ENCODE measurements around the gene SPEM2.

The SPEM2 gene

DNA sequence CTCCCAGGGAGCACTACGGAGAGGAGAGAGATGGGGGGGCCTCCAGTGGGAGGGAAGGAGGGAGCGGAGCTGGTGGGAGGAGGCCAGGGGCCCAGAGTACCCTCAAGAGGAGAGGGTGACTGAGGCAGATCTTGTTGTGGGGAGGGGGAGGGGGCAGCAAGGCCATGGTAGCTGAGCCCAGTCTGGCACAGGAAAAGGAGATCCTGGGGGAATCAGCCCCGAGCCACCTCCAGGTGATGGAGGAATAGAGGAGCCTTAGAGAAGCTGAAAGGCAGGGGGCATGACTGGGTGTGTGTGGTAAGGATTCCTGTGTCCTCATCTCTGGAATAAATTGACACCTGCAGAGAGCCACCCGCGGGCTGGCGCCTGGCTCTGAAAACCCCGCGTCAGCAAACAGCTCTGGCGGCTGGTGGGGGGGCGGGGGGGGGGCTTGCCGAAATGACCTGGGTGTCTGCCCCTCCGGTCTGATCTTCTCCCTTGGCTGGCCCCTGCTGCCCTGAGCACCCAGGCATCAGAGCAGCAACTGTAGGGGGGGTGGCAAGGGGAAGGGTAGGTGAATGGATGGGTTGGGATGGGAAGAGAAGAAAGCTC lies 19.1 kb upstream of the SPEM2 start:
- H3K27ac Mint-ChIP-seq = peak overlapping the region; percentile 37
- TF ChIP-seq, protein P1, sequence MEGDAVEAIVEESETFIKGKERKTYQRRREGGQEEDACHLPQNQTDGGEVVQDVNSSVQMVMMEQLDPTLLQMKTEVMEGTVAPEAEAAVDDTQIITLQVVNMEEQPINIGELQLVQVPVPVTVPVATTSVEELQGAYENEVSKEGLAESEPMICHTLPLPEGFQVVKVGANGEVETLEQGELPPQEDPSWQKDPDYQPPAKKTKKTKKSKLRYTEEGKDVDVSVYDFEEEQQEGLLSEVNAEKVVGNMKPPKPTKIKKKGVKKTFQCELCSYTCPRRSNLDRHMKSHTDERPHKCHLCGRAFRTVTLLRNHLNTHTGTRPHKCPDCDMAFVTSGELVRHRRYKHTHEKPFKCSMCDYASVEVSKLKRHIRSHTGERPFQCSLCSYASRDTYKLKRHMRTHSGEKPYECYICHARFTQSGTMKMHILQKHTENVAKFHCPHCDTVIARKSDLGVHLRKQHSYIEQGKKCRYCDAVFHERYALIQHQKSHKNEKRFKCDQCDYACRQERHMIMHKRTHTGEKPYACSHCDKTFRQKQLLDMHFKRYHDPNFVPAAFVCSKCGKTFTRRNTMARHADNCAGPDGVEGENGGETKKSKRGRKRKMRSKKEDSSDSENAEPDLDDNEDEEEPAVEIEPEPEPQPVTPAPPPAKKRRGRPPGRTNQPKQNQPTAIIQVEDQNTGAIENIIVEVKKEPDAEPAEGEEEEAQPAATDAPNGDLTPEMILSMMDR (IDR thresholded peaks at IDR 0.05) = no peak
- H3K9me3 Mint-ChIP-seq = no peaks in the 10 kb centered on the region
- peak overlapping the region; percentile 94 for H3K4me3 Mint-ChIP-seq
- H3K27me3 Mint-ChIP-seq (ENCODE audit: low read depth, poor library complexity) = peaks cover 2% of the 10 kb centered on the region
- DNase-seq = no peak
- peaks cover 24% of the 10 kb centered on the region for H3K36me3 Mint-ChIP-seq (ENCODE audit: low read depth)
- H3K4me1 Mint-ChIP-seq = peaks cover 42% of the 10 kb centered on the region

- H3K36me3 Mint-ChIP-seq (ENCODE audit: low read depth) = peaks cover 20% of the 10 kb centered on the region
- DNase-seq = no peak
- peak overlapping the region; percentile 48 for H3K4me3 Mint-ChIP-seq
- H3K27me3 Mint-ChIP-seq (ENCODE audit: low read depth, poor library complexity) = peaks cover 2% of the 10 kb centered on the region
- H3K9me3 Mint-ChIP-seq = no peaks in the 10 kb centered on the region
- TF ChIP-seq, protein P1 (IDR thresholded peaks at IDR 0.05) = no peak
- H3K4me1 Mint-ChIP-seq = peaks cover 39% of the 10 kb centered on the region
- no peak overlapping the region for H3K27ac Mint-ChIP-seq
Observed at GRCh38 chr17:7407082-7407481, 18.3 kb upstream of the SPEM2 start.

DNA sequence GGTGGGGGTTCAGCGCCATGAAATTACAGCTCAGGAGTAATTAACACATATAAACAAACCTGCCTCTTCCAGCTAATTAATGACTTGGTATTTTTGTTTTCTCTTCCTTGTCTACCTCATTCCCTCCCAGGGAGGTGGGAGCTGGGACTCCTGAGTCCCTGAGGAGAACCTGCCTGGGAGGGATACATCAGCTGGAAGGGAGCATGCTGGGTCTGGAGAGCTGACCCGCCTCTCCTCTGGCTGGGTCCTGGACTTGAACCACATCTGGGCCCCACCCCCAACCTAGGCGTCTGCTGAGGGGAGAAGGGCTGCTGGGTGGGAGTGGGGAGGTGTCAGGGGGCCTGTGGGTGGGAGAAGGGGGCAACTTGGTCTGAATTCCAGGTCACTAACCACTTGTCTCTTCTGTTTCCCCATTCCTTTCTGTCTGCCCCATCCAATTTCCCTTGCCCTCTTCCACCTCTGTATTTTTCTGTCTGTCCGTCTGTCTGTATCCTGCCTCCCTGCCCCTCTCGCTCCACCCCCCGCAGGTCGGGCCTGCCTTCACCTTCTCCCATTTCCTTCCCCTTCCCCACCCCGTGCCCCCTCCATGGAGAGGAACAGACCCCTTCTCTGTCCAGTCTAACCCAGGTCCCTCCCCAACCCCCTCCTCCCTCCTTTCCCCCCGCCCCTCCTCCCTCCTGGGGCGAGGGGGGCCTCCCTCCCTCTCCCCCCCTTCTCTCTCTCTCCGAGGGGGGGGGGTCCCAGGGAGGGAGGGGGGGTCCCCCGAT lies 17.7 kb upstream of the SPEM2 start, which contains the start of gene NLGN2:
TSS of gene NLGN2 (plus strand) at position 361 of the 767 bp plus-strand sequence. CDS start 411 bp downstream, outside the sequence.
- no peak within 1 kb of the TSS for H3K27ac Mint-ChIP-seq
- peaks cover 43% of the 10 kb centered on the region for H3K4me1 Mint-ChIP-seq
- H3K36me3 Mint-ChIP-seq (ENCODE audit: low read depth) = peaks cover 23% of the 10 kb centered on the region
- TF ChIP-seq, protein P1 (IDR thresholded peaks at IDR 0.05) = no peak
- peak within 1 kb of the TSS; percentile 48 for H3K4me3 Mint-ChIP-seq
- H3K27me3 Mint-ChIP-seq (ENCODE audit: low read depth, poor library complexity) = peaks cover 2% of the 10 kb centered on the region
- H3K9me3 Mint-ChIP-seq = no peaks in the 10 kb centered on the region
- no peak for DNase-seq

DNA sequence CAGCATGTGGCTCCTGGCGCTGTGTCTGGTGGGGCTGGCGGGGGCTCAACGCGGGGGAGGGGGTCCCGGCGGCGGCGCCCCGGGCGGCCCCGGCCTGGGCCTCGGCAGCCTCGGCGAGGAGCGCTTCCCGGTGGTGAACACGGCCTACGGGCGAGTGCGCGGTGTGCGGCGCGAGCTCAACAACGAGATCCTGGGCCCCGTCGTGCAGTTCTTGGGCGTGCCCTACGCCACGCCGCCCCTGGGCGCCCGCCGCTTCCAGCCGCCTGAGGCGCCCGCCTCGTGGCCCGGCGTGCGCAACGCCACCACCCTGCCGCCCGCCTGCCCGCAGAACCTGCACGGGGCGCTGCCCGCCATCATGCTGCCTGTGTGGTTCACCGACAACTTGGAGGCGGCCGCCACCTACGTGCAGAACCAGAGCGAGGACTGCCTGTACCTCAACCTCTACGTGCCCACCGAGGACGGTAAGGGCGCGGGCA lies 17.1 kb upstream of the SPEM2 start:
- peaks cover 43% of the 10 kb centered on the region for H3K4me1 Mint-ChIP-seq
- H3K9me3 Mint-ChIP-seq = no peaks in the 10 kb centered on the region
- H3K4me3 Mint-ChIP-seq = no peak overlapping the region
- peaks cover 2% of the 10 kb centered on the region for H3K27me3 Mint-ChIP-seq (ENCODE audit: low read depth, poor library complexity)
- no peak for DNase-seq
- TF ChIP-seq, protein P1 (IDR thresholded peaks at IDR 0.05) = no peak
- peaks cover 23% of the 10 kb centered on the region for H3K36me3 Mint-ChIP-seq (ENCODE audit: low read depth)
- H3K27ac Mint-ChIP-seq = no peak overlapping the region

DNA sequence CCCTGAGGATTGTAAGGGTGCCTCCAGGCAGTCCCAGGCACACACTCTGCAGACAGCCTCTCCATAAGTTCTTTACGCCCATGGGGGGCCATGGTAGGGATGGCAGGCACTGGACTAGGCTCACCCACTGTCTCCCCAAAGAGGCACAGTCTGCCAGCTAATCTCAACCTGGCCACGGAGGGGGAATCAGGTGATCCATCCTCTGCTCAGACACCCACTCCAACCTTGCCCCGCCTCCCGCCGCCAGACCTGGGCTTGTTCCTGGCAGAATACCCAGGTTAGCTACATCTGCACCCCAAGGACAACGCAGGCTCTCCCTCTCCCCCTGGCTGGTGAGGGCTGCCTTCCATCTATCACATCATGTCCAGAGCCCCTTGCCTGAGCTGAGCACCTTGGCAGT lies 16.6 kb upstream of the SPEM2 start:
- Mint-ChIP-seq H3K4me1 (peaks cover 44% of the 10 kb centered on the region), H3K27ac (peak overlapping the region; percentile 72), H3K9me3 (no peaks in the 10 kb centered on the region), H3K36me3 (ENCODE audit: low read depth) (peaks cover 23% of the 10 kb centered on the region), H3K27me3 (ENCODE audit: low read depth, poor library complexity) (peaks cover 2% of the 10 kb centered on the region), H3K4me3 (no peak overlapping the region)
- TF ChIP-seq, protein P1 (IDR thresholded peaks at IDR 0.05) = no peak
- no peak for DNase-seq
